LNCAP (cell line): ENCODE results near the gene EBPL.

Experiments
- CTCF ChIP-seq: fragments of 450-650 bp; IDR thresholded peaks from 2 replicates; pipeline ENCODE4 v1.5.1; 2017; ENCODE audit warnings: mild to moderate bottlenecking

Gene EBPL

GRCh38 chr13:49638744-49639072, 52.6 kb downstream of the EBPL start:
- no peak for TF ChIP-seq CTCF

DNA sequence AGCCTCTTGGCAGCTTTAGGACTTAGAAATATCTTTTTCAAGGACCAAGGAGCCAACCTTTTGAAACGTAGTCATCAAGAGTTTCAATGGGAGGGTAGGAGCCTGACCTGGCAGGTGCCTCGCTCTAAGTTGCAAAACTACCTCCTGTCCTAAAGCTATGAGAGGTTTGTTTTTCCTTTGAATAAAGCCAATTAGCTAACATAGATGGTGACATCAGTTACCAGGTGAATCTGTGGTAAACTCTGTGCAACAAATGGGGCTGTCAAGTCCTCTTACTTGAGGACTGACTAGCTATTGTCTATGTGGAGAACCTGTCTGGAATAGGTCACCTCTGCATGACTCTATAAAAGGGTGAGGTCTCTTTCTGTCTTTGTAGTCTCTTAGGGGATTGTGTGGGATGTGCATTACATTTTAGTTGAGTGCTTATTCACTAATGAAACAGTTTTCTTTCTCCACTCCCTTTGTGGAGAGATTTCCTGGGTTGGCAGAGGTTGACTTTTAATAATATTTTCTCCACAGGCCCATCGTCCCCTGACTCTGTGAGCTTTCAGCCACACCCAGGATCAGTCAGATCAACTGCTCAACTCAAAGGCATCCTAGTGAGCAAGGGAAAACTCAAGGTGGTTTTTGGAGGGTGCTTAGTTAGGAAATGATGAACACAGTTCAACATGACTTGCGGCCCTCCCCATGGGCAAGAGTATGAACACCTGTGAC, 53.1 kb downstream of the EBPL start:
- TF ChIP-seq CTCF: no peak

DNA sequence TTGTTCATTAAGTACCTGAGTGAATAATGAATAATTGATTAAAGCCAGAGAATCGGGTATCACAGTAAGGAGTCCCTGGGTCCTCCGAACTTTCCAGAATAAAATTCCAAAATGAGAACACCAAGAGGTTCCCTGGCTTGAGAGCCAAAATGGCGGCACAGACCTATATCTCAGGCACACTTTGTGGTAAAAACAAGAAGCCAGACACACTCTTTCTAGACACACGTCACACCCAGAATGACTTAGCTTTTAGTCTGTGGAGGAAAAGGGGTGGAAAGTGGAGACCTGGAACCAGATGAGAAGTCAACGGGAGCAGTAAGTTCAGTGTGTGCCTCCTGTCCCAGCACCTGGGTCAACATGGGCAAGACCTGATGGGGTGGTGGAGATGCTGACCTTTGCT, 54.6 kb downstream of the EBPL start:
- TF ChIP-seq CTCF: no peak

DNA sequence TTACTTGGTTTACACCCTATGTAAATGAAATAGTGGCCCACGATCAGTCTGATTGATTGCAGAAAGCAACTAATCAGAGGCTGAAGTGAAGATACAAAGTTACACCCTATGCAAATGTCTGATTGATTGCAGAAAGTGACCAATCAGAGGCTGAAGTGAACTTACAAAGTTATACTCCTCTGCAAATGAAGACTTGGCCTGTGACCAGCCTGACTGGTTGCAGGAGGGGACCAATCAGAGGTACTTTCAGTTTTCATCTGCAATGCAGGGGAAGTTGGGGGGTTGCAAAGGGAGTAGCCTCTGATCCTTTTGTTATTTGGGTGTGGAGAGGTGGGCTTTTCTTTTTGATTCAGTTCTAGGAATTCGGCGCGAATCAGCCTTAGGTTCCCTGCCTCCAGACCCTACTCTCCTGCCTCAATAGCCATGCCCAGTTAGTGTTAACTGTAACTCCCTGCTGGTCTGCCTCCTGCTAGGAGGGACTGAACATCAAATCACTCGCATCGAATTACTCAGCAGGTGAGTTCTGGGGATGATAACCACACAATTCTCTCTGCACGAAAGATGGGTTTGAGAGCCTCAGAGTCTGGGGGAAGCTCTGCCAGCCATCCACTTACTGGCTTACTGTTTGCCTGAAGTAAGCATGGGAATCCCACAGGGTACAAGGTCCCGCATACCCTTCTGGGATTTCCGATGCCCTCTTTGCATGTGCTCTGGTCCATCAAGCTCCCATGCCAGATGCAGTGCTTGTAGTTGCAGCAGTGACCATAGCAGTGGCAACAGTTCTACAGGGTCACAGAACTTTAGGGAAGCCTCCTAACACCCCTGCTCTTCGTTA, 55.5 kb downstream of the EBPL start:
- TF ChIP-seq CTCF: no peak

GRCh38 chr13:49633710-49634109, 57.6 kb downstream of the EBPL start:
- no peak for TF ChIP-seq CTCF

GRCh38 chr13:49632156-49632555, 59.1 kb downstream of the EBPL start:
- no peak for TF ChIP-seq CTCF

- no peak for TF ChIP-seq CTCF
These were observed 60.7 kb downstream of the EBPL start for GRCh38 chr13:49630580-49630979.
